Loucy (cell line): Measurements from ENCODE around the gene MEAK7.
"Not testable (repeated sequence)": the region's sequence is repeated elsewhere in the genome, so short reads cannot be mapped to it uniquely, and the experiment has no call there.

Experiments used
- H2AFZ ChIP-seq: fragments of 200-600 bp; sonication (generic); 2 replicates; pipeline ENCODE4 v1.6.0; 2016; ENCODE audit warnings: antibody characterized with exemption, mild to moderate bottlenecking, low read length, moderate library complexity
- H3F3A ChIP-seq: fragments of 200-600 bp; 2 replicates; pipeline ENCODE4 v1.6.0; 2016; ENCODE audit warnings: antibody characterized with exemption, low read depth, mild to moderate bottlenecking
- H3K27me3 ChIP-seq: fragments of 200-600 bp; sonication (generic); 2 replicates; pipeline ENCODE4 v1.6.1; 2014; ENCODE audit warnings: low read length, mild to moderate bottlenecking; ENCODE audit not compliant: insufficient read depth, poor library complexity, severe bottlenecking
- H3K36me3 ChIP-seq: fragments of 200-600 bp; sonication (generic); 2 replicates; pipeline ENCODE4 v1.6.1; 2016; ENCODE audit warnings: low read length; ENCODE audit not compliant: insufficient read depth
- H3K4me1 ChIP-seq: fragments of 200-600 bp; sonication (generic); 2 replicates; pipeline ENCODE4 v1.5.1; 2014; ENCODE audit warnings: low read length, mild to moderate bottlenecking; ENCODE audit not compliant: insufficient read depth, poor library complexity, severe bottlenecking
- H3K4me2 ChIP-seq: fragments of 200-600 bp; sonication (generic); 2 replicates; pipeline ENCODE4 v1.6.0; 2014; ENCODE audit warnings: antibody characterized with exemption, low read length, low read depth, mild to moderate bottlenecking; ENCODE audit not compliant: poor library complexity, severe bottlenecking
- H3K4me3 ChIP-seq: fragments of 200-600 bp; sonication (generic); 2 replicates; pipeline ENCODE4 v1.5.1; 2014; ENCODE audit warnings: low read length, mild to moderate bottlenecking, mixed read lengths; ENCODE audit not compliant: poor library complexity, severe bottlenecking
- H3K79me2 ChIP-seq: fragments of 200-600 bp; sonication (generic); 2 replicates; pipeline ENCODE4 v1.6.1; 2014; ENCODE audit warnings: low read length; ENCODE audit not compliant: insufficient read depth
- H3K9ac ChIP-seq: fragments of 200-600 bp; sonication (generic); 2 replicates; pipeline ENCODE4 v1.6.0; 2014; ENCODE audit warnings: mild to moderate bottlenecking, low read depth, low read length, moderate library complexity; ENCODE audit not compliant: poor library complexity, severe bottlenecking
- H3K9me2 ChIP-seq: fragments of 200-600 bp; sonication (generic); replicated peaks from 2 replicates; pipeline ENCODE4 v1.6.1; 2016; ENCODE audit warnings: low read depth, low read length, mixed read lengths
- H3K9me3 ChIP-seq: fragments of 200-600 bp; sonication (generic); 2 replicates; pipeline ENCODE4 v1.6.1; 2014; ENCODE audit warnings: mild to moderate bottlenecking, antibody characterized with exemption, low read length, low read depth; ENCODE audit not compliant: insufficient read depth
- H4K20me1 ChIP-seq: fragments of 200-600 bp; sonication (generic); 2 replicates; pipeline ENCODE4 v1.6.0; 2014; ENCODE audit warnings: antibody characterized with exemption, low read length, mild to moderate bottlenecking; ENCODE audit not compliant: insufficient read depth, poor library complexity, severe bottlenecking
- CTCF ChIP-seq: fragments of 200-600 bp; sonication (generic); conservative IDR thresholded peaks from 2 replicates; pipeline ENCODE4 v1.5.1; 2014; ENCODE audit warnings: mild to moderate bottlenecking, antibody characterized with exemption, low read length
- EZH2phosphoT487 ChIP-seq: fragments of 200-600 bp; IDR thresholded peaks from 2 replicates; pipeline ENCODE4 v1.6.1; 2018; ENCODE audit warnings: antibody characterized with exemption, mild to moderate bottlenecking, moderate library complexity, borderline replicate concordance

Gene MEAK7

GRCh38 chr16:84527532-84528269 lies 23.2 kb upstream of the MEAK7 start:
- TF ChIP-seq EZH2phosphoT487 (no peak), CTCF (no peak)

GRCh38 chr16:84526794-84527531 lies 22.5 kb upstream of the MEAK7 start:
- no peak for TF ChIP-seq EZH2phosphoT487
- TF ChIP-seq CTCF: no peak
- Histone ChIP-seq H4K20me1 (no peaks in the 10 kb centered on the region), H3K27me3 (no peaks in the 10 kb centered on the region), H3K9ac (no peak overlapping the region), H3K79me2 (no peaks in the 10 kb centered on the region), H3K9me3 (no peaks in the 10 kb centered on the region), H3K4me3 (no peak overlapping the region), H3K36me3 (no peaks in the 10 kb centered on the region), H3K4me1 (peaks cover 19% of the 10 kb centered on the region), H2AFZ (no peak overlapping the region), H3K9me2 (no peaks in the 10 kb centered on the region), H3F3A (no peaks in the 10 kb centered on the region), H3K4me2 (no peak overlapping the region)

More at GRCh38 chr16:84527532-84528269, 23.2 kb upstream of the MEAK7 start:
- Histone ChIP-seq H3K79me2 (no peaks in the 10 kb centered on the region), H3F3A (no peaks in the 10 kb centered on the region), H3K4me1 (peaks cover 26% of the 10 kb centered on the region), H4K20me1 (no peaks in the 10 kb centered on the region), H2AFZ (no peak overlapping the region), H3K9me3 (no peaks in the 10 kb centered on the region), H3K4me2 (no peak overlapping the region), H3K9me2 (no peaks in the 10 kb centered on the region), H3K4me3 (no peak overlapping the region), H3K36me3 (no peaks in the 10 kb centered on the region), H3K9ac (no peak overlapping the region), H3K27me3 (no peaks in the 10 kb centered on the region)

- not testable (repeated sequence) for H3K27me3 ChIP-seq, H3K4me1 ChIP-seq, H3K4me3 ChIP-seq, H4K20me1 ChIP-seq, H3K4me2 ChIP-seq, H3K9me3 ChIP-seq, H3K36me3 ChIP-seq, H2AFZ ChIP-seq, H3K9me2 ChIP-seq, H3K9ac ChIP-seq, H3K79me2 ChIP-seq, H3F3A ChIP-seq
Observed at GRCh38 chr16:84524941-84525581, 20.6 kb upstream of the MEAK7 start.
